GM12878 (cell line): ENCODE data around the gene AGRN. TPM values are rescaled to one million over a fixed set of nuclear protein-coding genes. Genes with fewer than 3 reads are reported as not detected.
"Not testable (repeated sequence)": the region's sequence is repeated elsewhere in the genome, so short reads cannot be mapped to it uniquely, and the experiment has no call there.

Experiments
- ATAC-seq: fragments of 200-7000 bp; cut with Tn5 transposase; 3 replicates; pipeline ENCODE4 v1.9.1; 2020; ENCODE audit warnings: mild to moderate bottlenecking, moderate library complexity
- BruUV-seq: library from RNA; stranded (reverse); fragments of 400-500 nt; replicated peaks from 2 replicates; lab custom pipeline; 2021; lab: Mats Ljungman, UMichigan
- CTCF ChIA-PET: fragments of 300-600 bp; sonication (Branson Sonifier 250); formaldehyde crosslinking; extraction: SDS; loops from one replicate; lab custom pipeline; 2021; ENCODE audit warnings: inconsistent platforms; lab: Yijun Ruan, JAX
- POLR2A ChIA-PET: fragments of 350-600 bp; formaldehyde crosslinking; extraction: SDS; loops from one replicate; lab custom pipeline; 2021; ENCODE audit warnings: inconsistent platforms; lab: Charles Lee
- RAD21 ChIA-PET: fragments of 300-600 bp; sonication (Branson Sonifier 250); formaldehyde crosslinking; loops from one replicate; lab custom pipeline; 2023; ENCODE audit warnings: antibody characterized with exemption; ENCODE audit not compliant: unreplicated experiment; lab: Charles Lee
- SMC1A ChIA-PET: fragments of 300-600 bp; sonication (Branson Sonifier 250); formaldehyde crosslinking; loops from one replicate; lab custom pipeline; 2023; ENCODE audit not compliant: unreplicated experiment, uncharacterized antibody; lab: Charles Lee
- DNase-seq: peaks from one replicate; pipeline ENCODE4 v3.0.0-alpha.2; 2011; ENCODE audit warnings: low read depth, low spot score
- FAIRE-seq: peaks from 3 replicates; lab custom pipeline; 2011; peaks lifted over from hg19 to GRCh38; lab: Jason Lieb, UNC
- H2AFZ ChIP-seq: 2 replicates; pipeline ENCODE4 v1.6.0; 2011; ENCODE audit warnings: low read depth, low read length, control low read depth; ENCODE audit not compliant: control insufficient read depth
- H3K27ac ChIP-seq: 2 replicates; pipeline ENCODE4 v1.5.1; 2011; ENCODE audit warnings: control low read depth; ENCODE audit not compliant: control insufficient read depth, insufficient read depth
- H3K27me3 ChIP-seq, 2 experiments: replicated peaks in 1 of 2; 2 replicates each; pipeline versions ENCODE4 v1.6.0 to v1.6.1; 2011; ENCODE audit warnings: low read length in 1 of 2; ENCODE audit not compliant: control insufficient read depth in 2 of 2, insufficient read depth in 2 of 2
- H3K36me3 ChIP-seq, 2 experiments: 2 replicates each; pipeline ENCODE4 v1.5.1; 2011; ENCODE audit warnings: low read length in 1 of 2; ENCODE audit not compliant: control insufficient read depth in 2 of 2, insufficient read depth in 2 of 2
- H3K4me1 ChIP-seq: 2 replicates; pipeline ENCODE4 v1.6.1; 2011; ENCODE audit warnings: mild to moderate bottlenecking, low read length, moderate library complexity, mixed read lengths; ENCODE audit not compliant: control insufficient read depth, insufficient read depth
- H3K4me2 ChIP-seq: 2 replicates; pipeline ENCODE4 v1.6.0; 2011; ENCODE audit warnings: control low read depth; ENCODE audit not compliant: control insufficient read depth, insufficient read depth
- H3K4me3 ChIP-seq: fragments of 200-600 bp; sonication (generic); 2 replicates; pipeline ENCODE4 v1.5.1; 2016
- H3K79me2 ChIP-seq: 2 replicates; pipeline ENCODE4 v1.6.0; 2011; ENCODE audit warnings: low read length; ENCODE audit not compliant: control insufficient read depth, insufficient read depth
- H3K9ac ChIP-seq: 2 replicates; pipeline ENCODE4 v1.8.0; 2011; ENCODE audit warnings: low read length, control low read depth, mixed read lengths; ENCODE audit not compliant: control insufficient read depth, insufficient read depth
- H3K9me3 ChIP-seq: replicated peaks from 3 replicates; pipeline ENCODE4 v1.5.1; 2011; ENCODE audit warnings: mild to moderate bottlenecking, low read length; ENCODE audit not compliant: control insufficient read depth, insufficient read depth
- H4K20me1 ChIP-seq: 2 replicates; pipeline ENCODE4 v1.6.0; 2011; ENCODE audit not compliant: control insufficient read depth, insufficient read depth
- CREB1 ChIP-seq: IDR thresholded peaks from 2 replicates; pipeline ENCODE4 v1.6.1; 2012; ENCODE audit warnings: low read depth, mild to moderate bottlenecking, inconsistent platforms
- KLF5 ChIP-seq: fragments of 450-650 bp; IDR thresholded peaks from 2 replicates; pipeline ENCODE4 v1.6.1; 2014; ENCODE audit warnings: mild to moderate bottlenecking; ENCODE audit not compliant: partially characterized antibody
- TCF3 ChIP-seq: IDR thresholded peaks from 2 replicates; pipeline ENCODE4 v1.6.1; 2012; ENCODE audit warnings: low read depth, mild to moderate bottlenecking, low read length, borderline replicate concordance; ENCODE audit not compliant: insufficient read depth
- ZNF207 ChIP-seq: fragments of 450-650 bp; IDR thresholded peaks from 2 replicates; pipeline ENCODE4 v1.6.1; 2014; ENCODE audit warnings: antibody characterized with exemption, mild to moderate bottlenecking, borderline replicate concordance
- WGBS: methylation state at CpG from one replicate; pipeline ENCODE4 v1.1.6; 2016; ENCODE audit warnings: low lambda C conversion rate; ENCODE audit not compliant: insufficient replicate concordance, insufficient coverage; ENCODE audit errors: missing lambda C conversion rate; 5-methylcytosine and 5-hydroxymethylcytosine counted together
- in situ Hi-C: fragments of 300-500 bp; cut with MboI; formaldehyde crosslinking; loops from 9 replicates; pipeline ENCODE4 v1.14.3; 2018; ENCODE audit warnings: mixed read lengths
- intact Hi-C: fragments of 100-400 bp; cut with micrococcal nuclease; formaldehyde crosslinking; loops from one replicate; pipeline ENCODE4 v1.14.2; 2022; ENCODE audit not compliant: unreplicated experiment
- polyA plus RNA-seq, 11 experiments: library from polyadenylated mRNA; depleted of rRNA in 4 of 11; unstranded in 6 of 11; stranded (reverse) in 5 of 11; fragments of >200 nt; fragmentation: Nextera tagmentation in 4 of 11; fragmentation: Illumina TruSeq in 1 of 11; extraction: Ambion mirVana in 4 of 11; extraction: Trizol in 1 of 11; gene quantifications; 1 replicate in 1 of 11; 2 replicates in 10 of 11; pipeline versions ENCODE4 v1.2.1 to v1.2.3, GENCODE V29; 2011 to 2016; ENCODE audit warnings: inconsistent platforms in 2 of 11, missing spikeins in 2 of 11, low read depth in 1 of 11
- total RNA-seq, 4 experiments: library from RNA; depleted of rRNA in 3 of 4; stranded (reverse); fragments of >200 nt in 3 of 4; fragmentation: Illumina TruSeq in 1 of 4; extraction: Trizol in 1 of 4; gene quantifications; 2 replicates each; pipeline versions ENCODE4 v1.2.1 to v1.2.3, GENCODE V29; 2013 to 2021
- TF ChIP-seq, protein P1 (sequence below): fragments of 450-650 bp; conservative IDR thresholded peaks from 2 replicates; pipeline ENCODE4 v1.6.1; 2017; ENCODE audit warnings: mild to moderate bottlenecking, moderate library complexity
- TF ChIP-seq, protein P2 (sequence below): IDR thresholded peaks from 2 replicates; pipeline ENCODE4 v1.6.1; 2011; ENCODE audit warnings: low read depth, low read length, improper control_type of control experiment, borderline replicate concordance

AGRN gene
- total and polyA plus RNA-seq, 10 of the 15 experiments (the other 5 are each of a cell fraction or from before 2014, with no cell fraction given) = 0.02 to 41.8 (median 4.1) TPM

DNA sequence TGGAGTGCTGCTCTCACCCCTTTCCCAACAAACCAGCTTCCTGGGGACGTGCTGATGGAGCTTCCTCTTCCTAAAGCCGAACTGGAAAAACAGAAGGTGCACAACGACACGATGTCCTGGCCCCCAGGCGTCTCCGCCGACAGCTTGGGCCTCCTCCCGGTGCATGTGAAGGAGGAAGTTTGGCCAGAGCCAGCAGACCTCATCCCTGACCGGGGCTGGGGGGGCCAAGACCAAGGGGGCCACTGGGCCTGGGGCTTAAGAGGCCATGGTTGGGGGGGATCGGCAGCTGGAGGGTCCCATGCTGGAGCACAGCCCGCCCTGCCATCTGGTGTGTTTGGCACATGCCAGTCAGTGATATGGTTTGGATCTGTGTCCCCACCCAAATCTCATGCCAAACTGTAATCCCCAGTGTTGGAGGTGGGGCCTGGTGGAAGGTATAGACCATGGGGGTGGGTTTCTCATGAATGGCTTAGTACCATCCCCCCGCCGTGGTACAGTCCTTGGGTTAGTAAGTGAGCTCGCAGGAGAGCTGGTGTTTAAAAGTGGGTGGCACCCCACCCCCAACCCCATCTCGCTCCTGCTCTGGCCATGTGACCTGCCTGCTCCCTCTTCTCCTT is 26.4 kb upstream of the AGRN start:
- 83% methylated on average over 15 of the region's 15 CpGs for WGBS
- no TSS peak for BruUV-seq
- SMC1A ChIA-PET = interaction anchor here (2.2 kb wide), 1 partner anchor 8 kb away, joined by 8 read pairs; no protein-coding TSS in a partner anchor
- RAD21 ChIA-PET = interaction anchor here (1.5 to 1.6 kb wide), 2 partner anchors 8 to 9 kb away, joined by 3 to 6 read pairs; no protein-coding TSS in a partner anchor
- in situ Hi-C loops (no loop called here), intact Hi-C loops (no loop called here)
- no peak overlapping the region for H3K27ac ChIP-seq
- FAIRE-seq = no peak
- no peak overlapping the region for H3K4me2 ChIP-seq
- peaks cover 3% of the 10 kb centered on the region; the same call in 2 of the 3 replicates for H3K9me3 ChIP-seq
- ATAC-seq = no peak
- no peak overlapping the region for H2AFZ ChIP-seq
- peaks cover 20% of the 10 kb centered on the region for H3K4me1 ChIP-seq
- POLR2A ChIA-PET = interaction anchor here (0.7 to 2.4 kb wide), 3 partner anchors 8 to 170 kb away, joined by 3 to 11 read pairs (median 10); partner anchors contain the start of gene ISG15
- no peaks in the 10 kb centered on the region for H4K20me1 ChIP-seq
- H3K9ac ChIP-seq = no peak overlapping the region
- H3K4me3 ChIP-seq = no peak overlapping the region
- H3K27me3 ChIP-seq = peaks cover 0 to 6% of the 10 kb centered on the region in 2 experiments; a peak in 1 of 4 replicates
- H3K36me3 ChIP-seq = no peaks in the 10 kb centered on the region
- H3K79me2 ChIP-seq = no peaks in the 10 kb centered on the region
- TF ChIP-seq ZNF207 (no peak), CREB1 (no peak), KLF5 (no peak), TCF3 (no peak)
- TF ChIP-seq, protein P1, sequence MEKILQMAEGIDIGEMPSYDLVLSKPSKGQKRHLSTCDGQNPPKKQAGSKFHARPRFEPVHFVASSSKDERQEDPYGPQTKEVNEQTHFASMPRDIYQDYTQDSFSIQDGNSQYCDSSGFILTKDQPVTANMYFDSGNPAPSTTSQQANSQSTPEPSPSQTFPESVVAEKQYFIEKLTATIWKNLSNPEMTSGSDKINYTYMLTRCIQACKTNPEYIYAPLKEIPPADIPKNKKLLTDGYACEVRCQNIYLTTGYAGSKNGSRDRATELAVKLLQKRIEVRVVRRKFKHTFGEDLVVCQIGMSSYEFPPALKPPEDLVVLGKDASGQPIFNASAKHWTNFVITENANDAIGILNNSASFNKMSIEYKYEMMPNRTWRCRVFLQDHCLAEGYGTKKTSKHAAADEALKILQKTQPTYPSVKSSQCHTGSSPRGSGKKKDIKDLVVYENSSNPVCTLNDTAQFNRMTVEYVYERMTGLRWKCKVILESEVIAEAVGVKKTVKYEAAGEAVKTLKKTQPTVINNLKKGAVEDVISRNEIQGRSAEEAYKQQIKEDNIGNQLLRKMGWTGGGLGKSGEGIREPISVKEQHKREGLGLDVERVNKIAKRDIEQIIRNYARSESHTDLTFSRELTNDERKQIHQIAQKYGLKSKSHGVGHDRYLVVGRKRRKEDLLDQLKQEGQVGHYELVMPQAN = no peak
- TF ChIP-seq, protein P2, sequence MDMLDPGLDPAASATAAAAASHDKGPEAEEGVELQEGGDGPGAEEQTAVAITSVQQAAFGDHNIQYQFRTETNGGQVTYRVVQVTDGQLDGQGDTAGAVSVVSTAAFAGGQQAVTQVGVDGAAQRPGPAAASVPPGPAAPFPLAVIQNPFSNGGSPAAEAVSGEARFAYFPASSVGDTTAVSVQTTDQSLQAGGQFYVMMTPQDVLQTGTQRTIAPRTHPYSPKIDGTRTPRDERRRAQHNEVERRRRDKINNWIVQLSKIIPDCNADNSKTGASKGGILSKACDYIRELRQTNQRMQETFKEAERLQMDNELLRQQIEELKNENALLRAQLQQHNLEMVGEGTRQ = no peak
- CTCF ChIA-PET = interaction anchor here (1.0 to 4.7 kb wide), 5 partner anchors 9 to 66 kb away, joined by 3 to 34 read pairs (median 6); no protein-coding TSS in a partner anchor
- DNase-seq = no peak

DNA sequence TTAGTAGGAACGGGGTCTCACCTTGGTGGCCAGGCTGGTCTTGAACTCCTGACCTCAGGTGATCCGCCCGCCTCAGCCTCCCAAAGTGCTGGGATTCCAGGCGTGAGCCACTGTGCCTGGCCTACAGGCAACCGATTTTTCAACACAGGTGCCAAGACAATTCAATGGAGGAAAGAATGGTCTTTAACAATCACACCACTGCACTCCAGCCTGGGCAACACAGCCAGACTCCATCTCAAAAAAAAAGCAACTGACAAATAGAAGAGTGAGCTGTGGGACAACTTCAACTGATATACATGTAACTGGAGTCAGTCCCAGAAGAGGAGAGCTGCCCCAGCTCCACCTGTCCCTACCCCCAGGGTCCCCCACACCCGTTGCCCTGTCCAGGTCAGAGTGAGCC is 25.4 kb upstream of the AGRN start:
- H3K36me3 ChIP-seq, SMC1A ChIA-PET, H4K20me1 ChIP-seq, FAIRE-seq, DNase-seq, H3K79me2 ChIP-seq, ATAC-seq, H3K4me3 ChIP-seq, H3K9ac ChIP-seq, H2AFZ ChIP-seq, H3K4me2 ChIP-seq, H3K27ac ChIP-seq, BruUV-seq, H3K9me3 ChIP-seq, in situ Hi-C loops, intact Hi-C loops: not testable (repeated sequence)
- ChIA-PET POLR2A (interaction anchor here (1.0 kb wide), 1 partner anchor 25 kb away, joined by 3 read pairs; no protein-coding TSS in a partner anchor), RAD21 (interaction anchor here (1.6 kb wide), 1 partner anchor 10 kb away, joined by 6 read pairs; no protein-coding TSS in a partner anchor), CTCF (interaction anchor here (1.2 to 4.7 kb wide), 3 partner anchors 8 to 65 kb away, joined by 3 to 34 read pairs (median 27); no protein-coding TSS in a partner anchor)
- Histone ChIP-seq H3K4me1 (peaks cover 20% of the 10 kb centered on the region), H3K27me3 (peaks cover 0 to 11% of the 10 kb centered on the region in 2 experiments; a peak in 2 of 4 replicates)
- 48% methylated on average over 6 of the region's 6 CpGs for WGBS
